SK-N-SH (cell line): Measurements from ENCODE around the gene ABCG1.

Source experiments
- CTCF ChIP-seq: fragments of 200-600 bp; sonication (generic); IDR thresholded peaks from 2 replicates; pipeline ENCODE4 v1.6.1; 2017; ENCODE audit warnings: antibody characterized with exemption, mild to moderate bottlenecking, moderate library complexity
- EP300 ChIP-seq, 2 experiments: IDR thresholded peaks; 2 replicates each; pipeline versions ENCODE4 v1.4.0 to v1.6.1; 2012; ENCODE audit warnings: borderline replicate concordance in 1 of 2, low read depth in 1 of 2, low read length in 1 of 2
- EZH2phosphoT487 ChIP-seq: fragments of 200-600 bp; sonication (generic); IDR thresholded peaks from 2 replicates; pipeline ENCODE4 v1.6.1; 2017; ENCODE audit warnings: low read depth, mixed run types, mild to moderate bottlenecking, antibody characterized with exemption, moderate library complexity, borderline replicate concordance
- FOXJ3 ChIP-seq: sonication (generic); formaldehyde crosslinking; IDR thresholded peaks from 2 replicates; pipeline ENCODE4 v1.5.1; 2020; ENCODE audit warnings: mild to moderate bottlenecking, missing genetic modification reagents
- JUND ChIP-seq: IDR thresholded peaks from 2 replicates; pipeline ENCODE4 v1.4.0; 2012
- NFIC ChIP-seq: IDR thresholded peaks from 2 replicates; pipeline ENCODE4 v1.4.0; 2012; ENCODE audit warnings: borderline replicate concordance
- POLR2AphosphoS5 ChIP-seq: IDR thresholded peaks from 2 replicates; pipeline ENCODE4 v1.6.1; 2012; ENCODE audit warnings: low read depth, low read length
- RAD21 ChIP-seq: IDR thresholded peaks from 2 replicates; pipeline ENCODE4 v1.6.1; 2012; ENCODE audit warnings: mild to moderate bottlenecking, low read length
- RFX5 ChIP-seq: IDR thresholded peaks from 2 replicates; pipeline ENCODE4 v1.6.1; 2012; ENCODE audit warnings: mild to moderate bottlenecking, improper control_type of control experiment, low read length
- SMC3 ChIP-seq: IDR thresholded peaks from 2 replicates; pipeline ENCODE4 v1.6.1; 2012; ENCODE audit warnings: low read depth, low read length, improper control_type of control experiment
- TAF1 ChIP-seq: IDR thresholded peaks from 2 replicates; pipeline ENCODE4 v1.6.1; 2012; ENCODE audit warnings: low read depth, mild to moderate bottlenecking, low read length, moderate library complexity, borderline replicate concordance

- TF ChIP-seq CTCF (no peak), SMC3 (no peak), TAF1 (no peak), POLR2AphosphoS5 (no peak), FOXJ3 (CRISPR knock-in tag) (no peak), RAD21 (no peak), JUND (no peak), RFX5 (no peak), NFIC (no peak), EZH2phosphoT487 (no peak), EP300 (IDR thresholded peaks at IDR 0.05; ENCODE audit: borderline replicate concordance in 1 of 2, low read depth in 1 of 2, low read length in 1 of 2) (no peak)
Measured at GRCh38 chr21:42288962-42289361, 70.0 kb downstream of the ABCG1 start.
